Pancreas (tissue), 10 donors: ENCODE measurements around the gene FGFR2. TPM values are rescaled to one million over a fixed set of nuclear protein-coding genes. Genes with fewer than 3 reads are reported as not detected.

Source experiments
- ATAC-seq, 4 donors: fragments of 200-7000 bp; cut with Tn5 transposase; one replicate each; pipeline versions ENCODE4 v1.8.0 to v1.9.1; 2020; ENCODE audit warnings: mild to moderate bottlenecking in 4 of 4, moderate library complexity in 4 of 4
- DNase-seq, 6 donors: peaks; one replicate each; pipeline ENCODE4 v3.0.0-alpha.2; 2020
- FAIRE-seq: peaks from 2 replicates; lab custom pipeline; 2012; peaks lifted over from hg19 to GRCh38; lab: Jason Lieb, UNC
- H3K27ac ChIP-seq, 4 donors: fragments of 200-600 bp; sonication (generic); 1 replicate in 3 of 4; 2 replicates in 1 of 4; pipeline versions ENCODE4 v1.5.0 to v1.8.0; 2020
- H3K27me3 ChIP-seq, 4 donors: fragments of 200-600 bp; one replicate each; pipeline ENCODE4 v1.8.0; 2021
- H3K36me3 ChIP-seq, 3 donors: fragments of 200-600 bp; sonication (generic) in 1 of 3; one replicate each; pipeline versions ENCODE4 v1.5.0 to v1.8.0; 2020 to 2021
- H3K4me1 ChIP-seq, 3 donors: fragments of 200-600 bp; one replicate each; pipeline ENCODE4 v1.8.0; 2021
- H3K4me3 ChIP-seq, 4 donors: fragments of 200-600 bp; sonication (generic) in 2 of 4; one replicate each; pipeline versions ENCODE4 v1.5.0 to v1.8.0; 2020 to 2021
- H3K9me3 ChIP-seq, 4 donors: fragments of 200-600 bp; one replicate each; pipeline ENCODE4 v1.8.0; 2021
- WGBS, 2 donors: extraction: QIAGEN DNeasy Blood & Tissue Kit; methylation state at CpG; one replicate each; pipeline ENCODE4 v1.1.7; 2013; 5-methylcytosine and 5-hydroxymethylcytosine counted together
- intact Hi-C, 3 donors: fragments of 100-400 bp; cut with DNase I; formaldehyde crosslinking; loops; one replicate each; pipeline versions ENCODE4 v1.11.1 to v1.14.2; 2022
- polyA plus RNA-seq, 2 donors: library from polyadenylated mRNA; stranded (reverse); fragments of 200-250 nt; gene quantifications; one replicate each; pipeline ENCODE4 v1.2.3, GENCODE V29; 2013
- total RNA-seq, 6 donors: library from RNA; stranded (reverse); fragmentation: NEBNext Ultra II Directional in 4 of 6; extraction: Animal tissue kit (Norgen Biotek cat#: 25700) in 4 of 6; gene quantifications; one replicate each; pipeline versions ENCODE4 v1.2.1 to v1.2.4, GENCODE V29; 2021 to 2023
- TF ChIP-seq, protein P1 (sequence below), 4 donors: fragments of 200-600 bp; sonication (generic) in 3 of 4; IDR thresholded peaks; one replicate each; pipeline versions ENCODE4 v1.5.0 to v1.8.0; 2021; ENCODE audit warnings: antibody characterized with exemption in 4 of 4
- donor health status: healthy with polysubstance abuse.
- donor health status: DM: no; HTN: no; CAD: no; lungs with moderate emphysema.
- donor health status: DM: no; HTN: no; CAD: no.
- donor health status: control.
- donor health status: control.
- donor health status: Bipolar disorder and iron deficiency.
- donor health status: DM: yes; HTN: yes; CAD: no.
- donor health status: DM: no; HTN: no; CAD: no.
- donor health status: DM: no; HTN: no; CAD: no.
- donor health status: DM: yes; HTN: yes; CAD: no.

Gene FGFR2
- total and polyA plus RNA-seq, 8 donors, result 23.8 to 64.0 (median 31.4) TPM

GRCh38 chr10:121526135-121526790, 72.0 kb downstream of the FGFR2 start:
- intact Hi-C loops, result no loop called here
- ATAC-seq (no peak), DNase-seq (no peak), FAIRE-seq (no peak)
- no peak overlapping the region for H3K4me3 ChIP-seq
- WGBS, 2 donors, result 75 to 76% methylated on average over 11 of the region's 11 CpGs
- TF ChIP-seq, protein P1, sequence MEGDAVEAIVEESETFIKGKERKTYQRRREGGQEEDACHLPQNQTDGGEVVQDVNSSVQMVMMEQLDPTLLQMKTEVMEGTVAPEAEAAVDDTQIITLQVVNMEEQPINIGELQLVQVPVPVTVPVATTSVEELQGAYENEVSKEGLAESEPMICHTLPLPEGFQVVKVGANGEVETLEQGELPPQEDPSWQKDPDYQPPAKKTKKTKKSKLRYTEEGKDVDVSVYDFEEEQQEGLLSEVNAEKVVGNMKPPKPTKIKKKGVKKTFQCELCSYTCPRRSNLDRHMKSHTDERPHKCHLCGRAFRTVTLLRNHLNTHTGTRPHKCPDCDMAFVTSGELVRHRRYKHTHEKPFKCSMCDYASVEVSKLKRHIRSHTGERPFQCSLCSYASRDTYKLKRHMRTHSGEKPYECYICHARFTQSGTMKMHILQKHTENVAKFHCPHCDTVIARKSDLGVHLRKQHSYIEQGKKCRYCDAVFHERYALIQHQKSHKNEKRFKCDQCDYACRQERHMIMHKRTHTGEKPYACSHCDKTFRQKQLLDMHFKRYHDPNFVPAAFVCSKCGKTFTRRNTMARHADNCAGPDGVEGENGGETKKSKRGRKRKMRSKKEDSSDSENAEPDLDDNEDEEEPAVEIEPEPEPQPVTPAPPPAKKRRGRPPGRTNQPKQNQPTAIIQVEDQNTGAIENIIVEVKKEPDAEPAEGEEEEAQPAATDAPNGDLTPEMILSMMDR (IDR thresholded peaks at IDR 0.05), result no peak
- no peaks in the 10 kb centered on the region for H3K27me3 ChIP-seq
- H3K36me3 ChIP-seq, result no peaks in the 10 kb centered on the region
- H3K9me3 ChIP-seq, result no peaks in the 10 kb centered on the region
- H3K4me1 ChIP-seq, result peaks cover 0 to 16% (median 0%) of the 10 kb centered on the region in 3 donors
- H3K27ac ChIP-seq, result peak overlapping the region in 1 of 4 donors; percentile 47

DNA sequence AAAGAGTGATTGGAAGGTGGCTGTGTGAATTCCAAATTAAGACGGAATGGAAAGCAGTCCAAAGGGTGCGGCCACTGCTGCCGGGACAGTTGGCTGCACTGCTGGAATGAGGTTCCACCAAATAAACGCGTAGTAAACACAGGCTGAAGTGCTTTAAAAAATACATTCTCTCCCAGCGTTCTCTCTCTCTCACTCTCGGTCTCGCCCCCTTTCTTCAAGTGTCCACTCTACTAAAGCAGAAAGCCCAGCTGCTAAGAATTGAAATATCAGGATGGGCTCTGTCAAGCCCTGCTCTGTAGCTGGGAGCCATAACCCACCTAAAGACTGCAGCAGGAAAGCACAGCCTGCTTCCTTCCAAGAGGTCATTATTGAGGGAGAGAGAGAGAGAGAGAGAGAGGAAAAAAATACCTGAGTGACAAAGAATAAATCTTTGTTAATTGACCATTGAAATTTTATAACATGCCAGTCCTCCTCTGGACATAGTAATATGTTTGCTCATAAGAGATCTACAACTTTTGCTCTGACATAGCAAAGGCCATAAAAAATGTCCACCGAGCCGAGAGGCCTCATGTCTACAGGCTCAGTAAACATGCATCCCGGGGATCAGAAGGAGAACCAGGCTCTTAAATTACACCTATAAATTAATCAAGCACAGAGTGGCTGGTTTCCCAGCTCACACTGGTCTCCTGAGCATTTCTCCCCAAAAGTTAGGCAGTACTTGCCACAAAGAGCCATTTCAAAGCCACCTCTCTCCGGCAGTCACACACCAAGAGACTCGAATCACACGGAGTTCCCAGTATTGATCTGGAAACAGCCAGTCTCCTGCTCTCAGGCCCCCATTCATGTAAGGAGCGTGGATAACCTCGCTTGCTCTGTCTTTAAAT, 72.8 kb downstream of the FGFR2 start:
- no peak for FAIRE-seq
- Histone ChIP-seq H3K4me1 (peaks cover 0 to 16% (median 0%) of the 10 kb centered on the region in 3 donors), H3K36me3 (no peaks in the 10 kb centered on the region), H3K27ac (peak overlapping the region in 2 of 4 donors; percentile 46 to 47), H3K27me3 (no peaks in the 10 kb centered on the region), H3K9me3 (no peaks in the 10 kb centered on the region), H3K4me3 (no peak overlapping the region)
- DNase-seq, result no peak
- ATAC-seq, result peak in 1 of 4 donors; percentile 21
- TF ChIP-seq, protein P1 (IDR thresholded peaks at IDR 0.05), result no peak
- intact Hi-C loops, result no loop called here
- 54 to 61% methylated on average over 16 of the region's 16 CpGs for WGBS, 2 donors

DNA sequence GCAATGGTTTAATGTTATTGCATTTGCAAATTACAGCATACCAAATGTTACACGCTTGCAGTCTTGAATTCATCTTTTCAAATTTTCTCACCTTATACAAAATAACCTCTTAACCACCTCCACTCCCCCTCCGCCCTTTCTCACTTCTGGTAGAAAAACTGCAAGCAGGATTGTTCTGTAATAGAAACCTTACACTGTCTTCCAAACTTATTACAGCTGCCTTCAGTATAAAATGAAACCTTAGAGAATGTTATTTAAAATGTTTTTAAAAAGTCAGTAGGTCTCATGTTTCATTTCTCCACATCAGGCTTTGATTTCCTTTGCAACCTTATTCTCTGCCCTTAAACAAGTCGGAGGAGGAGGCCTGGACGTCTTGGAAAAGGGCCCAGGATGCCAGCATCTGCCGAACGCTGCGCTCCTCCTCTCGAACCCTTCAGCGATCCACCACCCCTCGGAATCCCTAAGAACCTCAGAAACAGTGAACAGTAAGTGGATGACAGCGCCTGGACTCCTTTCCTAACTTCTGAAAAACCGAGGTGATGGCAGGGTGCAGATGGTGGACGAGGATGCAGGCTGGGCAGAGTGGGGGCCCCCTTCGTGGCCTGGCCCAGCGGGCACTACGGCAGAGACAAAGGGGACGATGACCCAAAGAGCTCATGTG, 74.0 kb downstream of the FGFR2 start:
- 62 to 74% methylated on average over 17 of the region's 17 CpGs for WGBS, 2 donors
- FAIRE-seq (no peak), ATAC-seq (no peak), DNase-seq (no peak)
- H3K4me3 ChIP-seq, result no peak overlapping the region
- peak overlapping the region in 1 of 4 donors; percentile 39 for H3K27ac ChIP-seq
- TF ChIP-seq, protein P1 (IDR thresholded peaks at IDR 0.05), result no peak
- H3K36me3 ChIP-seq, result no peaks in the 10 kb centered on the region
- intact Hi-C loops, result no loop called here
- peaks cover 0 to 16% (median 0%) of the 10 kb centered on the region in 3 donors for H3K4me1 ChIP-seq
- H3K9me3 ChIP-seq, result no peaks in the 10 kb centered on the region
- no peaks in the 10 kb centered on the region for H3K27me3 ChIP-seq

DNA sequence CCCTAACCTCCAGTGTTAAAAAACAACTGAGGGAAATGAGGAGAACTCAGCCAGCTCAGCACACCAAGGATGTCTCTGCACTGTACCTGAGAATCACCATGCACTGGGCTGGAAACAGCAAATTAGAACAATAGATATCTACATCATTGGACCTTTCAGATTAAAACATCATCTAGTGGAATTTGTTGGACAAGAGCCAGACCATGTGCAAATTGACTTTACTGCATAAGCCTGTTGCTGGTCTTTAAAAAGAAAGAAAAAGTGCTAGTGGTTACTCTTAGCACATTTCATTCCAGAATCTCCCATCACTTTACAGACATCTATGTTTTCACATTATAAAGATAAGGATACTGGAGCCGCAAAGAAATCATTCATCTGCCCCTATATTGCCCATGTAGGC, 75.4 kb downstream of the FGFR2 start:
- ATAC-seq, result peak in 1 of 4 donors; percentile 8
- Histone ChIP-seq H3K36me3 (no peaks in the 10 kb centered on the region), H3K9me3 (no peaks in the 10 kb centered on the region), H3K4me1 (peaks cover 0 to 16% (median 0%) of the 10 kb centered on the region in 3 donors), H3K27me3 (no peaks in the 10 kb centered on the region), H3K4me3 (no peak overlapping the region), H3K27ac (peak overlapping the region in 3 of 4 donors; percentile 38 to 64 (median 61))
- TF ChIP-seq, protein P1 (IDR thresholded peaks at IDR 0.05), result no peak
- WGBS, 2 donors, result 57 to 66% methylated on average over 1 of the region's 1 CpG
- no peak for DNase-seq
- intact Hi-C loops, result no loop called here
- no peak for FAIRE-seq
